H1 (cell line): Measurements from ENCODE around the gene TMEM63A. TPM values are rescaled to one million over a fixed set of nuclear protein-coding genes. Genes with fewer than 3 reads are reported as not detected.
A peak's percentile ranks its signal among the peaks of the same experiment; 100 is the strongest.

ENCODE experiments used
- CTCF ChIA-PET: fragments of 300-600 bp; sonication (Branson Sonifier 250); formaldehyde crosslinking; loops from one replicate; lab custom pipeline; 2021; ENCODE audit not compliant: partially characterized antibody; lab: Charles Lee
- POLR2A ChIA-PET: fragments of 300-600 bp; sonication (Branson Sonifier 250); formaldehyde crosslinking; loops from one replicate; lab custom pipeline; 2021; ENCODE audit warnings: inconsistent platforms; ENCODE audit not compliant: partially characterized antibody; lab: Charles Lee
- DNase-seq, 2 experiments: peaks; one replicate each; pipeline versions ENCODE4 v3.0.0 to v3.0.0-alpha.2; 2010 to 2022; ENCODE audit warnings: low spot score in 2 of 2, low read depth in 1 of 2, mixed read lengths in 1 of 2
- FAIRE-seq: peaks from 2 replicates; lab custom pipeline; 2011; peaks lifted over from hg19 to GRCh38; lab: Jason Lieb, UNC
- H2AFZ ChIP-seq: 2 replicates; pipeline ENCODE4 v1.8.1; 2012; ENCODE audit warnings: low read length, inconsistent platforms
- H2AK5ac ChIP-seq: 2 replicates; pipeline ENCODE4 v1.6.1; 2013; ENCODE audit warnings: low read depth, low read length
- H2BK120ac ChIP-seq: replicated peaks from 2 replicates; pipeline ENCODE3; 2013; ENCODE audit warnings: low read depth, low read length, inconsistent platforms
- H2BK12ac ChIP-seq: 2 replicates; pipeline ENCODE4 v1.6.1; 2013; ENCODE audit warnings: low read depth, low read length
- H2BK15ac ChIP-seq: 2 replicates; pipeline ENCODE4 v1.6.1; 2013; ENCODE audit warnings: low read length
- H2BK20ac ChIP-seq: 2 replicates; pipeline ENCODE4 v1.6.1; 2013; ENCODE audit warnings: low read length
- H2BK5ac ChIP-seq: 2 replicates; pipeline ENCODE4 v1.6.1; 2013; ENCODE audit warnings: low read depth, low read length
- H3K14ac ChIP-seq: 2 replicates; pipeline ENCODE4 v1.6.1; 2013; ENCODE audit warnings: inconsistent platforms; ENCODE audit not compliant: insufficient read length
- H3K18ac ChIP-seq: 2 replicates; pipeline ENCODE4 v1.6.1; 2013; ENCODE audit warnings: low read length; ENCODE audit errors: extremely low read depth
- H3K23ac ChIP-seq: 2 replicates; pipeline ENCODE4 v1.6.1; 2013; ENCODE audit warnings: inconsistent platforms; ENCODE audit not compliant: insufficient read length
- H3K23me2 ChIP-seq: 2 replicates; pipeline ENCODE4 v1.6.1; 2013; ENCODE audit warnings: low read depth, low read length
- H3K27ac ChIP-seq: 2 replicates; pipeline ENCODE4 v1.6.1; 2011; ENCODE audit warnings: low read depth, low read length, inconsistent platforms
- H3K27me3 ChIP-seq, 4 experiments: replicated peaks in 1 of 4; 1 replicate in 1 of 4; 2 replicates in 3 of 4; pipeline versions ENCODE4 v1.6.1 to v1.8.1; 2011 to 2013; ENCODE audit warnings: low read length in 3 of 4, mild to moderate bottlenecking in 3 of 4, inconsistent platforms in 2 of 4, mixed read lengths in 2 of 4, moderate library complexity in 1 of 4; ENCODE audit not compliant: control insufficient read depth in 3 of 4, insufficient read depth in 3 of 4; ENCODE audit errors: extremely low read depth in 1 of 4
- H3K36me3 ChIP-seq, 4 experiments: 2 replicates each; pipeline versions ENCODE4 v1.6.1 to v1.8.1; 2011 to 2013; ENCODE audit warnings: mild to moderate bottlenecking in 4 of 4, low read length in 3 of 4, moderate library complexity in 2 of 4, control low read depth in 1 of 4, inconsistent platforms in 1 of 4; ENCODE audit not compliant: insufficient read depth in 4 of 4, control insufficient read depth in 2 of 4
- H3K4ac ChIP-seq: replicated peaks from 2 replicates; pipeline ENCODE3; 2013; ENCODE audit warnings: low read length, low read depth, mixed read lengths, inconsistent platforms; ENCODE audit not compliant: insufficient read length
- H3K4me1 ChIP-seq, 4 experiments: replicated peaks in 1 of 4; 1 replicate in 1 of 4; 2 replicates in 3 of 4; pipeline versions ENCODE4 v1.6.1 to v1.8.1; 2011 to 2013; ENCODE audit warnings: low read length in 3 of 4, inconsistent platforms in 2 of 4, mixed read lengths in 1 of 4; ENCODE audit not compliant: insufficient read depth in 4 of 4, control insufficient read depth in 3 of 4
- H3K4me2 ChIP-seq, 2 experiments: 2 replicates each; pipeline versions ENCODE4 v1.6.1 to v1.8.1; 2011 to 2013; ENCODE audit warnings: low read depth in 2 of 2, low read length in 2 of 2, control low read depth in 1 of 2, inconsistent platforms in 1 of 2, mild to moderate bottlenecking in 1 of 2; ENCODE audit not compliant: insufficient read depth in 1 of 2
- H3K4me3 ChIP-seq, 4 experiments: fragments of 200-600, 300-600 bp in 1 of 4; sonication (generic), shearing (Covaris generic), sonication (Bioruptor Twin) in 1 of 4; 2 replicates each; pipeline versions ENCODE4 v1.5.1 to v1.8.1; 2011 to 2016; ENCODE audit warnings: low read length in 4 of 4, low read depth in 3 of 4, control low read depth in 2 of 4, inconsistent platforms in 2 of 4, mild to moderate bottlenecking in 2 of 4, mixed read lengths in 1 of 4, moderate library complexity in 1 of 4; ENCODE audit not compliant: insufficient read depth in 2 of 4; ENCODE audit errors: extremely low read depth in 1 of 4
- H3K56ac ChIP-seq: replicated peaks from 2 replicates; pipeline ENCODE3; 2013; ENCODE audit warnings: low read depth, mild to moderate bottlenecking, mixed read lengths, low read length, inconsistent platforms; ENCODE audit not compliant: insufficient read length
- H3K79me1 ChIP-seq: 2 replicates; pipeline ENCODE4 v1.6.1; 2013; ENCODE audit warnings: low read depth, low read length, control low read depth
- H3K79me2 ChIP-seq, 2 experiments: 2 replicates each; pipeline versions ENCODE4 v1.6.1 to v1.8.1; 2012 to 2013; ENCODE audit warnings: low read length in 2 of 2, mild to moderate bottlenecking in 2 of 2, inconsistent platforms in 1 of 2; ENCODE audit not compliant: insufficient read depth in 2 of 2, control insufficient read depth in 1 of 2
- H3K9ac ChIP-seq, 4 experiments: replicated peaks in 1 of 4; 1 replicate in 1 of 4; 2 replicates in 3 of 4; pipeline versions ENCODE4 v1.6.1 to v1.8.1; 2011 to 2013; ENCODE audit warnings: low read depth in 3 of 4, low read length in 3 of 4, control low read depth in 2 of 4, mild to moderate bottlenecking in 2 of 4, moderate library complexity in 2 of 4, inconsistent platforms in 1 of 4; ENCODE audit errors: extremely low read depth in 1 of 4
- H3K9me3 ChIP-seq, 2 experiments: 2 replicates each; pipeline versions ENCODE4 v1.6.1 to v1.8.1; 2012 to 2013; ENCODE audit warnings: mild to moderate bottlenecking in 2 of 2, moderate library complexity in 2 of 2, control low read depth in 1 of 2, inconsistent platforms in 1 of 2, low read depth in 1 of 2, low read length in 1 of 2, mixed read lengths in 1 of 2; ENCODE audit not compliant: insufficient read depth in 2 of 2
- H4K20me1 ChIP-seq, 2 experiments: replicated peaks in 1 of 2; 2 replicates each; pipeline versions ENCODE3 to v1.8.1; 2011 to 2013; ENCODE audit warnings: inconsistent platforms in 2 of 2, low read length in 2 of 2, mild to moderate bottlenecking in 1 of 2; ENCODE audit not compliant: insufficient read depth in 2 of 2, control insufficient read depth in 1 of 2
- H4K5ac ChIP-seq: 2 replicates; pipeline ENCODE4 v1.6.1; 2013; ENCODE audit warnings: low read length, low read depth, mixed read lengths, inconsistent platforms; ENCODE audit not compliant: insufficient read length
- H4K8ac ChIP-seq: 2 replicates; pipeline ENCODE4 v1.8.0; 2013; ENCODE audit warnings: mild to moderate bottlenecking, moderate library complexity, low read length, inconsistent platforms; ENCODE audit not compliant: insufficient read depth; ENCODE audit errors: extremely low read depth
- H4K91ac ChIP-seq: replicated peaks from 2 replicates; pipeline ENCODE3; 2013; ENCODE audit warnings: low read length, mixed read lengths, inconsistent platforms; ENCODE audit not compliant: insufficient read length
- CBX5 ChIP-seq: fragments of 300-800, 300-1000 bp; sonication (generic); IDR thresholded peaks from 2 replicates; pipeline ENCODE4 v1.7.1; 2016; ENCODE audit warnings: antibody characterized with exemption, low read length, low read depth
- CBX8 ChIP-seq: fragments of 300-800, 300-1000 bp; sonication (generic); IDR thresholded peaks from 2 replicates; pipeline ENCODE4 v1.7.1; 2016; ENCODE audit warnings: low read depth, low read length, borderline replicate concordance
- CHD2 ChIP-seq: IDR thresholded peaks from 2 replicates; pipeline ENCODE4 v1.6.1; 2012; ENCODE audit warnings: low read length, improper control_type of control experiment
- CTCF ChIP-seq, 3 experiments: IDR thresholded peaks; 1 replicate in 2 of 3; 2 replicates in 1 of 3; pipeline versions ENCODE4 v1.5.1 to v1.6.1; 2011; ENCODE audit warnings: low read length in 3 of 3, mild to moderate bottlenecking in 3 of 3, inconsistent platforms in 2 of 3, low read depth in 1 of 3, moderate library complexity in 1 of 3; ENCODE audit not compliant: insufficient read depth in 1 of 3; ENCODE audit errors: control extremely low read depth in 1 of 3
- EGR1 ChIP-seq: IDR thresholded peaks from 2 replicates; pipeline ENCODE4 v1.6.1; 2011; ENCODE audit warnings: low read depth, low read length, borderline replicate concordance
- GABPA ChIP-seq: IDR thresholded peaks from 2 replicates; pipeline ENCODE4 v1.6.1; 2011; ENCODE audit warnings: mild to moderate bottlenecking, low read length, moderate library complexity, borderline replicate concordance; ENCODE audit not compliant: insufficient read depth
- JUND ChIP-seq: IDR thresholded peaks from 2 replicates; pipeline ENCODE4 v1.6.1; 2011; ENCODE audit warnings: mild to moderate bottlenecking, improper control_type of control experiment, low read length
- KDM4A ChIP-seq: IDR thresholded peaks from one replicate; pipeline ENCODE4 v1.7.1; 2012; ENCODE audit warnings: low read depth, mild to moderate bottlenecking, moderate library complexity, low read length, inconsistent platforms; ENCODE audit not compliant: severe bottlenecking
- NANOG ChIP-seq: IDR thresholded peaks from 2 replicates; pipeline ENCODE4 v1.6.1; 2011; ENCODE audit warnings: low read length, low read depth, mild to moderate bottlenecking, inconsistent platforms; ENCODE audit not compliant: insufficient read depth, poor library complexity, severe bottlenecking
- SIRT6 ChIP-seq: IDR thresholded peaks from one replicate; pipeline ENCODE4 v1.7.1; 2012; ENCODE audit warnings: low read length, inconsistent platforms
- TAF1 ChIP-seq: IDR thresholded peaks from 2 replicates; pipeline ENCODE4 v1.6.1; 2011; ENCODE audit warnings: mild to moderate bottlenecking, low read depth, low read length
- TBP ChIP-seq: IDR thresholded peaks from 2 replicates; pipeline ENCODE4 v1.6.1; 2011; ENCODE audit warnings: low read depth, low read length, improper control_type of control experiment
- WGBS, 2 experiments: shearing (Covaris generic) in 1 of 2; methylation state at CpG; one replicate each; pipeline versions ENCODE4 v1.1.6 to v1.1.7; 2013 to 2015; ENCODE audit warnings: low lambda C conversion rate in 2 of 2, mixed read lengths in 2 of 2, inconsistent platforms in 1 of 2, low coverage in 1 of 2, missing lambda C conversion rate in 1 of 2; ENCODE audit not compliant: insufficient replicate concordance in 2 of 2, insufficient coverage in 1 of 2, insufficient read length in 1 of 2; ENCODE audit errors: extremely low coverage in 1 of 2, missing lambda C conversion rate in 1 of 2; 5-methylcytosine and 5-hydroxymethylcytosine counted together
- polyA plus RNA-seq, 7 experiments: library from polyadenylated mRNA; depleted of rRNA in 3 of 7; stranded (reverse) in 5 of 7; unstranded in 2 of 7; fragments of >200 nt in 5 of 7; fragments of 200-250 nt in 2 of 7; gene quantifications; 1 replicate in 5 of 7; 2 replicates in 1 of 7; 4 replicates in 1 of 7; pipeline versions ENCODE4 v1.2.1 to v1.2.3, GENCODE V29; 2011 to 2013; ENCODE audit warnings: missing spikeins in 2 of 7, mixed read lengths in 2 of 7
- total RNA-seq: library from RNA; stranded (reverse); fragmentation: NEBNext Ultra II Directional; extraction: Animal tissue kit (Norgen Biotek cat#: 25700); gene quantifications from 2 replicates; pipeline ENCODE4 v1.2.1, GENCODE V29; 2021

The TMEM63A gene
- total and polyA plus RNA-seq, 2 of the 8 experiments (the other 6 are each of a cell fraction or from before 2014, with no cell fraction given): 26.1 to 55.4 TPM

- Histone ChIP-seq H4K20me1 (no peaks in the 10 kb centered on the region), H3K4me1 (peaks cover 10 to 34% (median 23%) of the 10 kb centered on the region in 4 experiments), H2BK15ac (no peak overlapping the region), H3K27ac (no peak overlapping the region), H2BK5ac (no peak overlapping the region), H3K18ac (no peak overlapping the region), H2BK120ac (no peak overlapping the region), H3K36me3 (no peaks in the 10 kb centered on the region), H3K56ac (no peak overlapping the region), H3K9ac (no peak overlapping the region), H2BK12ac (no peak overlapping the region), H3K23ac (no peak overlapping the region), H3K14ac (no peak overlapping the region), H2AFZ (no peak overlapping the region), H3K4me3 (peak overlapping the region in 1 of 4 experiments; percentile 41; a peak in 1 of 8 replicates), H3K4ac (no peak overlapping the region), H3K23me2 (peaks cover 9% of the 10 kb centered on the region; the same call in 1 of the 2 replicates), H3K9me3 (no peaks in the 10 kb centered on the region), H2BK20ac (no peak overlapping the region), H3K79me1 (no peaks in the 10 kb centered on the region), H3K4me2 (peak overlapping the region; percentile 50 to 56; a peak in 2 of 4 replicates), H4K8ac (no peak overlapping the region), H4K91ac (no peak overlapping the region), H3K79me2 (no peaks in the 10 kb centered on the region), H4K5ac (no peak overlapping the region), H3K27me3 (peaks cover 0 to 24% (median 12%) of the 10 kb centered on the region in 4 experiments; a peak in 5 of 7 replicates), H2AK5ac (no peak overlapping the region)
- WGBS, 2 experiments: 93% methylated on average over 7 of the region's 7 CpGs; no CpG with 5 or more reads in 1 of the 2 experiments
- DNase-seq (no peak), FAIRE-seq (no peak)
- ChIA-PET POLR2A (interaction anchor here (0.6 to 2.8 kb wide), 2 partner anchors 12 to 31 kb away, joined by 4 to 7 read pairs; no protein-coding TSS in a partner anchor), CTCF (interaction anchor here (0.8 to 21.3 kb wide), 5 partner anchors 9 to 42 kb away, joined by 3 to 406 read pairs (median 6); no protein-coding TSS in a partner anchor)
- no peak for TF ChIP-seq SIRT6
- no peak for TF ChIP-seq GABPA
- no peak for TF ChIP-seq TAF1
- TF ChIP-seq CTCF (IDR thresholded peaks at IDR 0.05; ENCODE audit: control extremely low read depth in 1 of 3, insufficient read depth in 1 of 3, low read depth in 1 of 3, low read length in 3 of 3): no peak
- TF ChIP-seq JUND: no peak
- no peak for TF ChIP-seq TBP
- TF ChIP-seq KDM4A: no peak
- no peak for TF ChIP-seq CHD2
- no peak for TF ChIP-seq CBX8
- TF ChIP-seq EGR1: no peak
- TF ChIP-seq CBX5: no peak
- TF ChIP-seq NANOG: no peak
Observed at GRCh38 chr1:225887030-225887314, 4.8 kb upstream of the TMEM63A start.
